Thyroid gland (tissue), 4 donors: ENCODE data around the gene IMPDH1. TPM values are rescaled to one million over a fixed set of nuclear protein-coding genes. Genes with fewer than 3 reads are reported as not detected.

Experiments
- DNase-seq, 2 donors: peaks; one replicate each; pipeline ENCODE4 v3.0.0-alpha.2; 2019
- H3K27ac ChIP-seq, 3 donors: fragments of 200-600 bp; sonication (generic); 1 replicate in 2 of 3; 2 replicates in 1 of 3; pipeline ENCODE4 v1.5.1; 2016 to 2019; ENCODE audit warnings: mild to moderate bottlenecking in 1 of 3, moderate library complexity in 1 of 3
- H3K27me3 ChIP-seq: fragments of 200-600 bp; sonication (generic); one replicate; pipeline ENCODE4 v1.5.1; 2019
- H3K36me3 ChIP-seq, 2 donors: fragments of 200-600 bp; sonication (generic); one replicate each; pipeline ENCODE4 v1.5.1; 2016 to 2019
- H3K4me1 ChIP-seq, 2 donors: fragments of 200-600 bp; sonication (generic); one replicate each; pipeline ENCODE4 v1.5.1; 2017 to 2019
- H3K4me3 ChIP-seq, 3 donors: fragments of 200-600 bp; sonication (generic); replicated peaks in 1 of 3; 1 replicate in 2 of 3; 2 replicates in 1 of 3; pipeline ENCODE4 v1.5.1; 2016; ENCODE audit warnings: mild to moderate bottlenecking in 1 of 3
- H3K9me3 ChIP-seq: fragments of 200-600 bp; sonication (generic); one replicate; pipeline ENCODE4 v1.5.1; 2017
- POLR2A ChIP-seq, 2 donors: fragments of 450-650 bp; IDR thresholded peaks; one replicate each; pipeline ENCODE4 v1.6.1; 2017; ENCODE audit warnings: antibody characterized with exemption in 2 of 2, mild to moderate bottlenecking in 2 of 2, moderate library complexity in 1 of 2
- WGBS, 2 donors: methylation state at CpG; one replicate each; pipeline ENCODE4 v1.1.5; 2017; 5-methylcytosine and 5-hydroxymethylcytosine counted together
- intact Hi-C: fragments of 100-400 bp; cut with DNase I; formaldehyde crosslinking; loops from one replicate; pipeline ENCODE4 v1.15.1; 2023
- total RNA-seq, 4 donors: library from RNA; depleted of rRNA; stranded (reverse); fragments of >200 nt; gene quantifications; one replicate each; pipeline ENCODE4 v1.2.3, GENCODE V29; 2016
- TF ChIP-seq, protein P1 (sequence below), 6 experiments: fragments of 200-600 bp in 3 of 6; fragments of 450-650 bp in 3 of 6; sonication (generic) in 3 of 6; IDR thresholded peaks; one replicate each; pipeline ENCODE4 v1.5.1; 2016 to 2019; ENCODE audit warnings: antibody characterized with exemption in 6 of 6, mild to moderate bottlenecking in 2 of 6, inconsistent platforms in 1 of 6, moderate library complexity in 1 of 6

The IMPDH1 gene
- total RNA-seq, 4 donors from 2014 or later: 12.3 to 37.9 (median 22.9) TPM

DNA sequence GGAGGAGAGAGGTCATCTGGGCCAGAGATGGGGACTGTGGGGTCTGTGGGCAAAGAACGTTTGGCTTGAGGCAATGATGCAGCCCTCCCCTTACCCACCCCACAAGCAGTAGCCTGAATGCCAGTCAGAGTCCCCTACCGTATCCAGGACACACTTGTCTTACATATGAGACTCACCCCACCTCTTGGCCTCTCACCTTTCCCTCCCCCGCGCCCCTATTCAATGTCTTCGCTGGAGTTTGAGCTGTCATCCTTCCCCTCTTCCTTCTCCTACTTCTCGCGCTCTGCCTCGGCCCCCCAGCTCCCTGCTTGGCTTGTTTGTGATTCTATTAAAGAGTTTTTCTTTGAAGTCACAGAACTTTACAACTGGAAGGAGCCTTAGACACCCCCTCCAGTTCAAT is 57.1 kb downstream of the IMPDH1 start:
- intact Hi-C loops: no loop called here
- H3K27me3 ChIP-seq: peaks cover 8% of the 10 kb centered on the region
- no peaks in the 10 kb centered on the region for H3K36me3 ChIP-seq
- no peak for TF ChIP-seq POLR2A (IDR thresholded peaks at IDR 0.05)
- TF ChIP-seq, protein P1, sequence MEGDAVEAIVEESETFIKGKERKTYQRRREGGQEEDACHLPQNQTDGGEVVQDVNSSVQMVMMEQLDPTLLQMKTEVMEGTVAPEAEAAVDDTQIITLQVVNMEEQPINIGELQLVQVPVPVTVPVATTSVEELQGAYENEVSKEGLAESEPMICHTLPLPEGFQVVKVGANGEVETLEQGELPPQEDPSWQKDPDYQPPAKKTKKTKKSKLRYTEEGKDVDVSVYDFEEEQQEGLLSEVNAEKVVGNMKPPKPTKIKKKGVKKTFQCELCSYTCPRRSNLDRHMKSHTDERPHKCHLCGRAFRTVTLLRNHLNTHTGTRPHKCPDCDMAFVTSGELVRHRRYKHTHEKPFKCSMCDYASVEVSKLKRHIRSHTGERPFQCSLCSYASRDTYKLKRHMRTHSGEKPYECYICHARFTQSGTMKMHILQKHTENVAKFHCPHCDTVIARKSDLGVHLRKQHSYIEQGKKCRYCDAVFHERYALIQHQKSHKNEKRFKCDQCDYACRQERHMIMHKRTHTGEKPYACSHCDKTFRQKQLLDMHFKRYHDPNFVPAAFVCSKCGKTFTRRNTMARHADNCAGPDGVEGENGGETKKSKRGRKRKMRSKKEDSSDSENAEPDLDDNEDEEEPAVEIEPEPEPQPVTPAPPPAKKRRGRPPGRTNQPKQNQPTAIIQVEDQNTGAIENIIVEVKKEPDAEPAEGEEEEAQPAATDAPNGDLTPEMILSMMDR (IDR thresholded peaks at IDR 0.05): no peak
- H3K4me3 ChIP-seq: no peak overlapping the region
- no peaks in the 10 kb centered on the region for H3K9me3 ChIP-seq
- no peak overlapping the region for H3K27ac ChIP-seq
- peaks cover 0 to 12% of the 10 kb centered on the region in 2 donors for H3K4me1 ChIP-seq
- WGBS, 2 donors: 58 to 71% methylated on average over 7 to 8 of the region's 8 CpGs
- no peak for DNase-seq

DNA sequence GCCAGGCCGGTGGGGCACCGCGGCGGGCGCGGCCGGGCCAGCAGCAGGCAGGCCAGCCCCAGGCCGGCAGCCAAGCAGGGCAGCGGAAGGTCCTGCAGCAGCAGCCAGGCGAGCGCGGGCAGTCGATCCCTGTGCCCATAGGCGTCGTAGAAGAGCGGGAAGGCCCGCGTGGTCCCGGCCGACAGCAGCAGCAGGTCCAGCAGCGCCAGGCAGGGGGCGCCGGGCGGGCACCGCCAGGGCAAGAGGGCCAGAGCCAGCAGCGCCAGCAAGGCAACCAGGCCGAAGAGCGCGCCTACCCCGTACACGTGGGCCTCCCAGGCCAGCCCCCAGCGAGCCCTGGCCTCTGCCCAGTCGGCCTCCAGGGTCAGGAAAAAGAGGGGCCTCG is 57.6 kb downstream of the IMPDH1 start:
- peaks cover 8% of the 10 kb centered on the region for H3K27me3 ChIP-seq
- H3K27ac ChIP-seq: no peak overlapping the region
- H3K4me1 ChIP-seq: peaks cover 0 to 12% of the 10 kb centered on the region in 2 donors
- H3K9me3 ChIP-seq: no peaks in the 10 kb centered on the region
- H3K4me3 ChIP-seq: no peak overlapping the region
- peak; percentile 53 to 59 for DNase-seq
- WGBS, 2 donors: 9 to 50% methylated on average over 1 to 11 of the region's 34 CpGs
- intact Hi-C loops: no loop called here
- TF ChIP-seq, protein P1 (IDR thresholded peaks at IDR 0.05): peak in 5 of 6 experiments; percentile 31 to 59 (median 47)
- TF ChIP-seq POLR2A (IDR thresholded peaks at IDR 0.05): no peak
- H3K36me3 ChIP-seq: no peaks in the 10 kb centered on the region

DNA sequence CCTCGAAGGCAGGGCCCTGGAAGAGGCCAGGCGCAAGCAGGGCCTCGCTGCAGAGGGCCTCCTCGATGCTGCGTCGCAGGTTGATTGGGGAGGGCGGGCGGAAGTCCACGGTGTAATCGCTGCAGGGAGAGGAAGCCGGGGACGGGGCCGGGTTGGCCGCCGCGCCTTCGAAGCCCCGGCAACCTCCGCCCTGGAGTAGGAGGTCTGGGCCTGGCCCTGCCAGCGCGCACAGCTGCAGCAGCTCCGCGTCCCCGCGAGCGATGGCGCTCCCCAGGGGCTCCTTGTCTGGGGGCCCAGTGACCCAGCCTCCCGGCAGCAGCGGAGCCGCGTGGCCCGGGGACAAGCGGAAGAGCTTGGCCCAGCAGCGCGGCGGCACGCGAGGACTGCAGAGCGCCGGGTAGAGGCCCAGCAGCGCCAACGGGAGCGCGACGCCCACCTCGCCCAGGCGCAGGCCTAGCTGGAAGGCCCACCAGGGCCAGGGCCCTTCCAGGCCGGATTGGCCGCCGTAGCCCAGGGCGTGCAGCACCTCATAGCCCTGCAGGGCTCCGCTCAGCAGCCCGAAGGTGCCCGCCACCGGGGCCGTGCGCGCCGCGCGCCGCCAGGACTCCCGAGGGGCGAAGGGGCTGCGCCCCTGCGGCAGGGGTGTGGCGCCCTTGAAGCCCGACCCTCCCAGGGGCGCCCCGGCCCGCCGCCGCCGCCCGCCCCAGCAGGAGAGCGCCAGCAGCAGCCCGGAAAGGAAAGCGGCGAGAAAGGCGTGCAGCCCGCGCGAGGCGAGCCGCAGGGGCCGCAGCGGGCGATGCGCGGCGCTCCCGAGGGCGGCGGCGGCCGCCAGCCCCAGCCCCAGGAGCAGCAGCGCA is 58.3 kb downstream of the IMPDH1 start:
- TF ChIP-seq, protein P1 (IDR thresholded peaks at IDR 0.05): no peak
- TF ChIP-seq POLR2A (IDR thresholded peaks at IDR 0.05): no peak
- H3K27ac ChIP-seq: no peak overlapping the region
- H3K4me3 ChIP-seq: peak overlapping the region in 1 of 3 donors; percentile 14
- no peaks in the 10 kb centered on the region for H3K9me3 ChIP-seq
- no peak for DNase-seq
- H3K36me3 ChIP-seq: no peaks in the 10 kb centered on the region
- WGBS, 2 donors: no CpG with 5 or more reads among the region's 97 CpGs
- peaks cover 8% of the 10 kb centered on the region for H3K27me3 ChIP-seq
- H3K4me1 ChIP-seq: peaks cover 0 to 12% of the 10 kb centered on the region in 2 donors
- intact Hi-C loops: no loop called here

DNA sequence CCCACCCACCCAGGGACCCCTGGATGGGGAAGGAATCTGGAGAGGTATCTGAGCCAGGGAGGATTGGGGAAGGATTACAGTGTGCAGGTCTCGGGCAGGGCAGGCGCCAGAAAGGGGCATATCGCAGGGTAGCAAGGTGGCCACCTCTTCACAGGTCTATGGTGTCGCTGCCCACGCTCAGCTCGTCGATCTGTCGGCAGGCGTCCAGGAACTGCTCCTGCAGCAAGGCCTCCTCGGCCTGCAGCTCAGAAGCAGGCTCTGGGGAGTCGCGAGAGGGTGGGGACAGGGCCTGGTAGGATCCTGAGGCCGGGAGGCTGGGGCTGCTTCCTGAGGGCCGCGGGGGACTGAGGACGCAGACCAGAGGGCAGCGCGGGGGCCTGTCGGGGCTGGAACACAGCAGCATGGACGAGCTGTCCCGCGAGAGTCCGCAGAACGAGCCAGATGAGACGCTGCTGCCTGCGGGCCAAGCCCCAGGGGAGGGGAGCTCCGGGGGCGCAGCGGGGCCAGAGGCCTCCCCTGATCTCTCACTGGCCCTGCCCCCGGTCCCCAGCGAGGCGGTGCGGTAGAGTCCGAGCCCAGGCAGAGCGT is 59.0 kb downstream of the IMPDH1 start:
- peaks cover 8% of the 10 kb centered on the region for H3K27me3 ChIP-seq
- no peaks in the 10 kb centered on the region for H3K9me3 ChIP-seq
- H3K27ac ChIP-seq: no peak overlapping the region
- WGBS, 2 donors: 59 to 62% methylated on average over 25 to 26 of the region's 35 CpGs
- H3K4me1 ChIP-seq: peaks cover 0 to 12% of the 10 kb centered on the region in 2 donors
- no peak overlapping the region for H3K4me3 ChIP-seq
- H3K36me3 ChIP-seq: no peaks in the 10 kb centered on the region
- intact Hi-C loops: no loop called here
- TF ChIP-seq, protein P1 (IDR thresholded peaks at IDR 0.05): no peak
- no peak for TF ChIP-seq POLR2A (IDR thresholded peaks at IDR 0.05)
- no peak for DNase-seq

DNA sequence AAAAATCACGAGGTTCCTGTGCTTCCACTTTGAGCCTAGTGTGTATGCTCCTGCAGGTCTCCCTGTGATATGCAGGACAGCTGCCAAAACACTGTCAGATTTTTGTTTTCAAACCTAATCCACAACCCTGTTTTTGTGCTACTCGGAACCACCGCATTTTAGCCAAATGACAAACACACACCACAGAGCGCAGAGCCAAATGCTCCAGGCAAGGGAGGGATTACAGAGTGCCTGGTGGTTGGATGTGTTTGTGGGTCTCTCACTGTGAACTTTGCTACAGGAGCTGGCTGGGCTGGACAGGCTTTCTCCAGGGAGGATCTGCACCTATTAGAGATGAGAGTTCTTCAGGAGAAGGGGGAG is 60.3 kb downstream of the IMPDH1 start:
- DNase-seq: no peak
- peaks cover 0 to 12% of the 10 kb centered on the region in 2 donors for H3K4me1 ChIP-seq
- no peaks in the 10 kb centered on the region for H3K36me3 ChIP-seq
- TF ChIP-seq, protein P1 (IDR thresholded peaks at IDR 0.05): no peak
- TF ChIP-seq POLR2A (IDR thresholded peaks at IDR 0.05): no peak
- WGBS, 2 donors: 47 to 51% methylated on average over 4 of the region's 4 CpGs
- no peak overlapping the region for H3K27ac ChIP-seq
- H3K9me3 ChIP-seq: no peaks in the 10 kb centered on the region
- intact Hi-C loops: loop anchor here (2.0 kb wide), 1 partner anchor 39 kb away; no protein-coding TSS in a partner anchor
- H3K27me3 ChIP-seq: peaks cover 8% of the 10 kb centered on the region
- H3K4me3 ChIP-seq: no peak overlapping the region
